Astrocyte (in vitro differentiated cells and primary cell): Measurements from ENCODE around the gene CREBL2.

ENCODE experiments used
- EZH2 ChIP-seq: IDR thresholded peaks from 2 replicates; pipeline ENCODE4 v1.6.1; 2012; ENCODE audit warnings: mild to moderate bottlenecking, low read length, inconsistent platforms; ENCODE audit not compliant: insufficient read depth
- TF ChIP-seq, protein P1 (sequence below): IDR thresholded peaks from 2 replicates; pipeline ENCODE4 v1.5.1; 2011; ENCODE audit warnings: low read depth, mild to moderate bottlenecking, inconsistent platforms, low read length, moderate library complexity; ENCODE audit not compliant: insufficient read depth

- TF ChIP-seq EZH2, result no peak
- TF ChIP-seq, protein P1, sequence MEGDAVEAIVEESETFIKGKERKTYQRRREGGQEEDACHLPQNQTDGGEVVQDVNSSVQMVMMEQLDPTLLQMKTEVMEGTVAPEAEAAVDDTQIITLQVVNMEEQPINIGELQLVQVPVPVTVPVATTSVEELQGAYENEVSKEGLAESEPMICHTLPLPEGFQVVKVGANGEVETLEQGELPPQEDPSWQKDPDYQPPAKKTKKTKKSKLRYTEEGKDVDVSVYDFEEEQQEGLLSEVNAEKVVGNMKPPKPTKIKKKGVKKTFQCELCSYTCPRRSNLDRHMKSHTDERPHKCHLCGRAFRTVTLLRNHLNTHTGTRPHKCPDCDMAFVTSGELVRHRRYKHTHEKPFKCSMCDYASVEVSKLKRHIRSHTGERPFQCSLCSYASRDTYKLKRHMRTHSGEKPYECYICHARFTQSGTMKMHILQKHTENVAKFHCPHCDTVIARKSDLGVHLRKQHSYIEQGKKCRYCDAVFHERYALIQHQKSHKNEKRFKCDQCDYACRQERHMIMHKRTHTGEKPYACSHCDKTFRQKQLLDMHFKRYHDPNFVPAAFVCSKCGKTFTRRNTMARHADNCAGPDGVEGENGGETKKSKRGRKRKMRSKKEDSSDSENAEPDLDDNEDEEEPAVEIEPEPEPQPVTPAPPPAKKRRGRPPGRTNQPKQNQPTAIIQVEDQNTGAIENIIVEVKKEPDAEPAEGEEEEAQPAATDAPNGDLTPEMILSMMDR, result no peak
Observed at GRCh38 chr12:12620730-12621315, 9.1 kb downstream of the CREBL2 start.
